Measurements from ENCODE around the gene ABTB1.

ABTB1 gene

GRCh38 chr3:127663151-127663550, 9.6 kb upstream of the ABTB1 start:
- H3K36me3 ChIP-seq (ENCODE audit: insufficient read depth, low read length) = no peaks in the 10 kb centered on the region
- no peaks in the 10 kb centered on the region for H3K9me2 ChIP-seq (replicated peaks; ENCODE audit: low read depth, low read length)
- H4K20me1 ChIP-seq (ENCODE audit: insufficient read depth, low read length, poor library complexity, severe bottlenecking) = no peaks in the 10 kb centered on the region
- H3K4me3 ChIP-seq (ENCODE audit: low read length, poor library complexity, severe bottlenecking) = no peak overlapping the region
- H3K4me1 ChIP-seq (ENCODE audit: insufficient read depth, low read length, poor library complexity, severe bottlenecking) = no peaks in the 10 kb centered on the region
- H3K9me3 ChIP-seq (ENCODE audit: insufficient read depth, low read depth, low read length) = no peaks in the 10 kb centered on the region
- no peaks in the 10 kb centered on the region for H3K27me3 ChIP-seq (ENCODE audit: insufficient read depth, low read length, poor library complexity, severe bottlenecking)
- H3K79me2 ChIP-seq (ENCODE audit: insufficient read depth, low read length) = no peaks in the 10 kb centered on the region
- no peak overlapping the region for H3K9ac ChIP-seq (ENCODE audit: low read depth, low read length, poor library complexity, severe bottlenecking)
- H3K4me2 ChIP-seq (ENCODE audit: low read depth, low read length, poor library complexity, severe bottlenecking) = no peak overlapping the region
- H2AFZ ChIP-seq (ENCODE audit: low read length) = no peak overlapping the region
- TF ChIP-seq CTCF (conservative IDR thresholded peaks at IDR 0.05; ENCODE audit: low read length) (no peak), EZH2phosphoT487 (IDR thresholded peaks at IDR 0.05; ENCODE audit: borderline replicate concordance) (no peak)
- no peaks in the 10 kb centered on the region for H3F3A ChIP-seq (ENCODE audit: low read depth)

GRCh38 chr3:127665165-127665564, 7.6 kb upstream of the ABTB1 start:
- H3F3A ChIP-seq (ENCODE audit: low read depth) = no peaks in the 10 kb centered on the region
- no peak overlapping the region for H2AFZ ChIP-seq (ENCODE audit: low read length)
- H3K4me2 ChIP-seq (ENCODE audit: low read depth, low read length, poor library complexity, severe bottlenecking) = no peak overlapping the region
- H3K9me3 ChIP-seq (ENCODE audit: insufficient read depth, low read depth, low read length) = no peaks in the 10 kb centered on the region
- H4K20me1 ChIP-seq (ENCODE audit: insufficient read depth, low read length, poor library complexity, severe bottlenecking) = no peaks in the 10 kb centered on the region
- H3K9ac ChIP-seq (ENCODE audit: low read depth, low read length, poor library complexity, severe bottlenecking) = no peak overlapping the region
- no peaks in the 10 kb centered on the region for H3K9me2 ChIP-seq (replicated peaks; ENCODE audit: low read depth, low read length)
- no peaks in the 10 kb centered on the region for H3K27me3 ChIP-seq (ENCODE audit: insufficient read depth, low read length, poor library complexity, severe bottlenecking)
- H3K36me3 ChIP-seq (ENCODE audit: insufficient read depth, low read length) = no peaks in the 10 kb centered on the region
- H3K4me1 ChIP-seq (ENCODE audit: insufficient read depth, low read length, poor library complexity, severe bottlenecking) = no peaks in the 10 kb centered on the region
- H3K4me3 ChIP-seq (ENCODE audit: low read length, poor library complexity, severe bottlenecking) = no peak overlapping the region
- TF ChIP-seq EZH2phosphoT487 (IDR thresholded peaks at IDR 0.05; ENCODE audit: borderline replicate concordance) = no peak
- no peak for TF ChIP-seq CTCF (conservative IDR thresholded peaks at IDR 0.05; ENCODE audit: low read length)
- no peaks in the 10 kb centered on the region for H3K79me2 ChIP-seq (ENCODE audit: insufficient read depth, low read length)

GRCh38 chr3:127665586-127665985, 7.2 kb upstream of the ABTB1 start:
- no peak overlapping the region for H3K4me2 ChIP-seq (ENCODE audit: low read depth, low read length, poor library complexity, severe bottlenecking)
- H2AFZ ChIP-seq (ENCODE audit: low read length) = no peak overlapping the region
- no peaks in the 10 kb centered on the region for H3K36me3 ChIP-seq (ENCODE audit: insufficient read depth, low read length)
- H3K79me2 ChIP-seq (ENCODE audit: insufficient read depth, low read length) = no peaks in the 10 kb centered on the region
- TF ChIP-seq CTCF (conservative IDR thresholded peaks at IDR 0.05; ENCODE audit: low read length) = no peak
- no peak for TF ChIP-seq EZH2phosphoT487 (IDR thresholded peaks at IDR 0.05; ENCODE audit: borderline replicate concordance)
- no peaks in the 10 kb centered on the region for H3K27me3 ChIP-seq (ENCODE audit: insufficient read depth, low read length, poor library complexity, severe bottlenecking)
- H3K4me1 ChIP-seq (ENCODE audit: insufficient read depth, low read length, poor library complexity, severe bottlenecking) = no peaks in the 10 kb centered on the region
- H4K20me1 ChIP-seq (ENCODE audit: insufficient read depth, low read length, poor library complexity, severe bottlenecking) = no peaks in the 10 kb centered on the region
- H3K9me3 ChIP-seq (ENCODE audit: insufficient read depth, low read depth, low read length) = no peaks in the 10 kb centered on the region
- no peaks in the 10 kb centered on the region for H3F3A ChIP-seq (ENCODE audit: low read depth)
- H3K9ac ChIP-seq (ENCODE audit: low read depth, low read length, poor library complexity, severe bottlenecking) = no peak overlapping the region
- no peak overlapping the region for H3K4me3 ChIP-seq (ENCODE audit: low read length, poor library complexity, severe bottlenecking)
- no peaks in the 10 kb centered on the region for H3K9me2 ChIP-seq (replicated peaks; ENCODE audit: low read depth, low read length)
